Measurements from ENCODE around the gene GMPS.
"Not testable (repeated sequence)": the region's sequence is repeated elsewhere in the genome, so short reads cannot be mapped to it uniquely, and the experiment has no call there.

The GMPS gene

DNA sequence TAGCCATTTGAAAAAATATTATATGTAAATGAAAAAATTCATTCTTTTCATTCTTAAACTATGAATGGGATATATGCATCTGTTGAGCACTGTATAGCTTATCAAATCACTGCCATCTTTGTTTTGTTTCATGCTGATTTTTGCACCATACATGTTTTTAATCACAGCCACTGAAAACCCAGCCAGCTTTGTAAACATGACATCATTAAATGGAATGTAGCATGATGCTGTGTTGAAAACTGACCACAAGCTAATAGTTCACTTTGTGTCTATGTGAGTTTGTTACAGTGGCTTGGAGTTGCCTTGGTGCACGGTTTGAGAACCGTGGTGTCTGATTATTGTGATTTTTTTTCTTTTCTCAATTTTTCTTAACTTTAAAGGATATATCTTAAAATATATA lies 75.7 kb downstream of the GMPS start:
- DNase-seq: peak; percentile 65

- DNase-seq: no peak
Measured at GRCh38 chr3:155948476-155948875, 78.0 kb downstream of the GMPS start.

DNA sequence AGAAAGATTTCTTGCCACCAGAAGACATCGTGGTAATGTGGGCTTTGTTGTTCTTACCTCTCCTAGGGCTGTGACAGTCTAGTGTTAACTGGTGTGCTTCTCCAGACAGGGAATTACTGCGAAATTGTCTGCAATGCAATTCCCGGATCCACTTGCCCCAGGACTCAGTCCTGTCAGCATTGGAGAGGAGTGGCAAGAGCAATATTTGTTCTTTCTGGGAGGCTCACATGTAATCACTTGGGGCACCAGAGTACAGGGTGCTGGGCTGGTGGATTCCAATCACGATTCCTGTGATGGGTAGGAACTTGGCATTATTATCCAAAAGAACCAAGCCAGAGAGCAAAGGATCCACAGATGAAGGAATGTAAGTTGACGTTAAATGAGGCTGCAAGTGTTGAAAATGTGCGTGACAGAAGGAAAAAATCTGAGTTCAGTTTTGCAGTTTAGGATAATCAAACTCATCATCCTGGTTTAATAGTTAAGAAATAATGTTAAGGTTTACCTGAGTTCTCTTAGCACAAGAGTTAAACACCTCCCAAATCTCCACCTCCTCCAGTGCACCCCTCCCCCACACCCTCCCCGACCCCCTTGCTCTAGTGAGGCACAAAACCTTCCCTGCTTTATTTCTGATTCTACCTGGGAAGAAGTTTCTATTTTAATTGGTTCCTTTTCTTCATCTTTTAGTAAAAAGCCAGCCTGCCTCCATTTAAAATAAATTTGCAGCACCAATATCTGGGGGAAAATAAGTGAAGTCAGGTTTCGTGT lies 79.2 kb downstream of the GMPS start:
- no peak for DNase-seq

DNA sequence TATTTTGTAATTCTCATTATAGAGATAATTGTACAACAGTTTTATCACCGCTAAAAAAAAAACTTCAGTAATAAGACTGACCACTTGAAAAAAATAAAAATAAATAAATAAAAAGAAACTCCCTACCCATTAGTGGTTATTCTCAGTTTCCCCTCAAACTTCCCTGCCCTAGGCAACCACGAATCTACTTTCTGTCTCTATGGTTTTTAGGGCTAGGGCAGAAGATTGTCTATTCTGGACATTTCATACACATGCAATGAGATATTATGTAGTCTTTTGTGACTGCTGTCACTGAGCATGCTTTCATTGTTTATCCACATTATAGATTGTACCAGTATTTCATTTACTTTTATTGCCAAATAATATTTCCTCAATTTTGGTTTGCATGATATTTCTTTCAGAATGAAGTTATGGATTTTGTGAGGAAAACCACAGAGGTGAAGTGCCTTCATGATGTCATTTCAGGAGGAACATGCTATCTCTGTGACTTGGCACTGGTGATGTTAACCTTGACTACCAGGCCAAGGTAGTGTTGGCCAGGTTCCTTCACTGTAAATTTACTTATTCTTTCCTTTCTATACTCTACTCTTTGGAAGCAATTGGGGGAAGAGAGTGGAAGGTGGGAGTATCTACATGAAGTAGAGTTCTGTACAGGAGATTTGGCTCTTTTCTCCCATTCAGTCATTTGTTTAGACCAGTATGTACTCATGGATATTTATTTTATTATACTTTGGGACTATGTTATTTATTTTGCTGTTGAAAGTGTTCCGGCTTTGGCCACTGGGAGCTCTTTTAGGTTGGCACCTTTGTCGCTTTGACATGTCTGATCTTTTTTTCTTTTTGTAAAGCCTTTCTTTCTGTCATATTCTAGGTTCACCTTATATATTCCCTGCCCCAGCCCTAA lies 86.3 kb downstream of the GMPS start:
- DNase-seq: no peak

GRCh38 chr3:155957412-155957880 lies 87.0 kb downstream of the GMPS start:
- DNase-seq: no peak

DNA sequence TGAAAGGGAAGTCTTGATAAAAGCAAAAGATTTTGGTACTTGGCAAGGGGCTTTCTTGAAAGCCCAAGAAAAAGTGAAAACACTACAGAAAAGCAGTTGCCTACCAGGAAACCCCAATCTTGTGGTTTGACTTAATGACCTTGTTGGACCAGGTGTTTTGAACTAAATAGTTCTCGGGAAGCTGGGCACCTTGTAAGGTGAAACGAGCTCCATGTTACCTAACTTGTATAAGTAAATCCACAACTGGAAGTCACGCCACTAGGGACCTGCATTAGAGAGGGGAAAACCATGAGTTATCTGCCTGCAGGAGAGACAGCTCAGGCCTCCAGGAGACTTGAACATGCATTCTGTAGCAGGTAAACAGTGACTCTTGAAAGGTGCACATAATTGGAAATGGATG lies 88.2 kb downstream of the GMPS start:
- no peak for DNase-seq

GRCh38 chr3:155960060-155960459 lies 89.6 kb downstream of the GMPS start:
- no peak for DNase-seq

DNA sequence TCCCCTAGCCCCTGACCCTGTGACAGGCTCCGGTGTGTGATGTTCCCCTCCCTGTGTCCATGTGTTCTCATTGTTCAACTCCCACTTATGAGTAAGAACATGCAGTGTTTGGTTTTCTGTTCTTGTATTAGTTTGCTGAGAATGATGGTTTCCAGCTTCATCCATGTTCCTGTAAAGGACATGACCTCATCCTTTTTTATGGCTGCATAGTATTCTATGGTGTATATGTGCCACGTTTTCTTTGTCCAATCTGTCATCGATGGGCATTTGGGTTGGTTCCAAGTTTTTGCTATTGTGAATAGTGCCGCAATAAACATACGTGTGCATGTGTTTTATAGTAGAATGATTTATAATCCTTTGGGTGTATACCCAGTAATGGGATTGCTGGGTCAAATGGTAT lies 90.6 kb downstream of the GMPS start:
- not testable (repeated sequence) for DNase-seq

DNA sequence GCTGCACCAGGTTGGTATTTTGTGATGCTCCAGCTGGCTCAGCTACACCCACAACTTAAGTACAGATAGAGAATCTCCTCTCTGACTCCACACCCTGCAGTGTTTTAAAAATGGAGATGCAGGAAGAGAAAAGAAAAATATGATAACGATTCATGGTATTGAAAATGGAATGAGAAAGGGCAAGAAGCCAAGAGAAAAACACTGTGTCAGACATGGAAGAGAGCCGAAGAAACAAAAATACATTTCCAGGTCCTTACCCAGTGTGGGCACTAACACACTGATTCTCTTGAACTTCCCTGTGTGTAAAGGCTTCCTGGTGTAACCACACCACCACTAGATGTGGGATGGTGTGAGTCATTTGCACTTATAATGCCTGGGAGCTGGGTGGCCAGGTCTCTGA lies 93.1 kb downstream of the GMPS start:
- DNase-seq: no peak

- DNase-seq: no peak
Measured at GRCh38 chr3:155970398-155970797, 99.9 kb downstream of the GMPS start.

DNA sequence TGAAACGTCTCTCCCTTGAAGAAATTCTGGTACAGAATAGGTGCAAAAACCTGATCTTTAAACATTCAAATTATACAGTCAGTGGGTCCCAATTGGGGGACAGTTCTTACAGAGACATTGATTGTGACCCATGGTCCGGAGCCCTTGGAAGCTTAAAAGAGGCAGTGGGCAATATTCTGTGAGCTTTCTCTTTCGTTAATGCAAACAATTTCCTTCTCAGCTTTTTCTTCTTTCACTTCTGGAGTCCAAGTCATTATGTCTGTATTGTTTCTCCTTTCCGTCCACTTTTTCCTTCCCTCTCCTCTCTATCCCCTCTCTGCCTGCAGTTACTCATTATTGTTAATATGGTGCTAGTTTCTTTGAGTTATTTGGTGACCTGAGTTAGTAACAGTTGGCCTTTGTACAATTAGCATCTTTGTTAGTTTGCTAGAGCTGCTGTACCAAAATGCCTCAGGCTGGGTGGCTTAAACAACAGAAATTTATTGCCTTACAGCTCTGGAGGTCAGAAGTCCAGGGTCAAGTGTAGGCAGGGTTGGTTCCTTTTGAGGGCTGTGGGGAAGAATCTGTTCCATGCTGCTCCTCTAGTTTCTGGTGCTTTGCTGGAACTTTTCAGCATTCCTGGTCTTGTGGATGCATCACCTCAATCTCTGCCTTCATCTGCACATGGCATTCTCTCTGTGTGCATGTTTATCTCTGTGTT lies 102.6 kb downstream of the GMPS start:
- no peak for DNase-seq

DNA sequence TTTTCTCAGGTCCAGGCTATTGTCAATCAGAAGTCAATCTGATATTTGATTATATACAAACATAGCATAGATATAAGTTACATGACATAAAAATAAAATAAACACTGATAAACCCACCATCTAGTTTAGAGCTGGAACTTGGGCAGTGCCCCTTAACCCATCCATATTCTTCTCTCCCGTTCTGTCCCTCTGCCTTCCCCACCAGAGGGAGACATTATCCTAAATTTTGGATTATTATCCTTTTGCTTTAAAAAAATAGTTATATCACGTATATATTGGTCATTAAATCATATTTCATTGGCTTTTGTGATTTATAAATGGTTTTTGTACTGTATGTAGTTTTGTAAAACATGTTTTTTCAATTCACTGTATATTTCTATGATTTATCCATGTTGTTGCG lies 107.9 kb downstream of the GMPS start:
- no peak for DNase-seq

DNA sequence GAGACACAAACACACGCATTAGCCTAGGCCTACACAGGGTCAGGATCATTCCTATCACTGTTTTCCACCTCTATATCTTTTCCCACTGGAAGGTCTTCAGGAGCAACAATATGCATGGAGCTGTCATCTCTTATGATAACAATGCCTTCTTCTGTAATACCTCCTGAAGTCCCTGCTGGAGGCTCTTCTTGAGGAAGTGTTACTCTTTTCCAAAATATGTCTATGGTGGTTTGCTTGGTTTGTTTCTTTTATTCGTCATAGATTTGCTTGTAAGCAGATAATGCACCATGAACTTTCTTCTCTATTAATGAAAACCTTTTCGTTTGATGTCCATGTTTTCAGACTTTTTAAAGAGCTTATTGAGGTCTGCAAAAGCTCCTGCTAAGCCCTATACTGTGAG lies 109.3 kb downstream of the GMPS start:
- DNase-seq: no peak

- no peak for DNase-seq
Measured at GRCh38 chr3:155981669-155982068, 111.2 kb downstream of the GMPS start.

GRCh38 chr3:155983834-155984474 lies 113.5 kb downstream of the GMPS start:
- no peak for DNase-seq

- DNase-seq: no peak
Measured at GRCh38 chr3:155984791-155985417, 114.5 kb downstream of the GMPS start.

DNA sequence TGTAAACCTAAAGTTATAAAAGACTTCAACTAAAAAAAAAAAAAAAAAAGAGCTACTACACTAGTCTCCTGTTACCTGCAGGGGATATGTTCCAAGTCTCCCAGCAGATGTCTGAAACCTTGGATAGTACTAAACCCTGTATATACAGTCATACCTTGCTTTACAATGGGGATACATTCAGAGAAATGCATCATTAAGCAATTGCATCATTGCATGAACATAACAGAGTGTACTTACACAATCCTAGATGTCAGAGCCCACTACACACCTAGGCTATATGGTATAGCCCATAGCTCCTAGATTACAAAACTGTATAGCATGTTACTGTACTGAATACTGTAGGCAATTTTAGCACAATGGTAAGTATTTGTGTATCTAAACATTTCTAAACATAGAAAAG lies 119.1 kb downstream of the GMPS start:
- no peak for DNase-seq

DNA sequence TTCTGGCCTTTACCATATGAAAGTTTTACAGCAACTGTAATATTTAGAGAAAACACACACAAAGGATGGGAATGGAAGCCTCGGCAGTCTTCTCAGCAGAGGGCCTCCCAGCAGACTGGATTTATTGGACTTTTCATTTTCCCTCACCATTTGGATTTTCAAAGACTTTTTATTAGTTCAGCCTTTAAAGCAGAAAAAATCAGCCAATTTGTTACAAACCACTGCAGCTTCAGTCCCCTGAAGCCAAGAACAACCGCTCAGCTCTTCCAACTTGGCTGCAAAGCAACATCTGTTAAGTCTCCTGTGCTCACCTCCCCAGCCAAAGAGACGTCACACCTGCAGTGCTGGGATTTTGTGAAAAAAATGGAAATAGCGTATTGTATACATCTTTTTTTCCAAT lies 120.8 kb downstream of the GMPS start:
- DNase-seq: no peak

DNA sequence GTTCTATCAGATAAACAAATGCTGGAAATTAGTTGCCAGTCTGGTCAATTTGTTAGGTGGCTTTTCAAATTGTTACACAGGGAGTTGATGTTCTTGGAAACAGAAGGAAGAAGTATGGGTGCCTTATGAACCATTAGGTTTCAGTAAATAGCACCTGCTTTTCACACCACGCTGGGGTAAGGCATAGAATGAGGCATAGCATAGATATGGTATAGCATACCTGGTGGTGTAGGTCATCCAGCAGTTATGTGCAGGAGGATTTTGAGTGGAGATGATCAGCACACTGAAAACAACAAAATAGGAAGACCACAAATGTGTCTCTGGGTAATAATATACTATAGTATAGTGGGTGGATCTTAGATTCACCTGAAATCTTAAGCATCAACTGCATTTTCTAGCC lies 121.4 kb downstream of the GMPS start:
- DNase-seq: no peak
